ENCODE data around the gene PDPK1.
"Not testable (repeated sequence)": the region's sequence is repeated elsewhere in the genome, so short reads cannot be mapped to it uniquely, and the experiment has no call there.

PDPK1 gene

DNA sequence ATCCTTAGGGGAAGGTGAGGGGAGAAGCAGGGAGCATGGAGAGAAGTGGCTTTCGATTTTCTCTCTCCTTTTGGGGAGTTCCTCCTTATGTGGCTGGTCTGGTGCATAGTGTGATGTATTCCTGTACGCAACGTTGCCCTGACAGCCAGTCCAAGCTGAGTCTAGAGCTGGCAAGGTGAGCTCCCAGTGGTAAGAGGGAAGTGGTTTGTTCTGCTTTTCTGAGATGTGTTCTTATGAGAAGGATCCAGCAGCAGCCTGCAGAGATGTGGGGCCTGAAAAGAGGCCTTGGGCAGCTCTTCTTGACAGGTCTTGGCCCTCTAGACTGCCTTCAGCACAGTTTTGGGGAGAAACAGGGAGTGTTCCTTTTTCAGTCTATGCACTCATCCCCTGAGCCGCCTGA is 3.1 kb downstream of the PDPK1 start:
- not testable (repeated sequence) for DNase-seq (ENCODE audit: low read depth)

DNA sequence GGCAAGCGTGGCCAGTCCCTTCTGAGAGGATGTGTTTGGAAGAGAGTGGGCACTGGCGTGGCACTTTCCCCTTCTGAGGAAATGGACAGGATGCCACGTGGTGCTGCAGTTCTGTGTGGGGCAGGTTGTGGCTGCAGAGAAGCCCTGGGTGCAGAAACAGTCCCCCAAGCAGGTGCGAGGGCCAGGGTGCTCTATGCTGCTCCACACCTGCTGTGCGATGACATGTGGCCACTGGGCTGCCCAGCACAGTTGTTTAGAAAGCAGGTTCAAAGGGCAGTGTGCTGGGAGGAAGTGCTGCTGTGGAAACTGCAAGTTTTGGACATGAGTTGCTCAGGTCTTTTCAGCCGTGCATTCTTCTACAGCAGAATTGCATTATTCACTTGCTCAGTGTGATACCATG is 3.6 kb downstream of the PDPK1 start:
- DNase-seq (ENCODE audit: low read depth), result not testable (repeated sequence)

DNA sequence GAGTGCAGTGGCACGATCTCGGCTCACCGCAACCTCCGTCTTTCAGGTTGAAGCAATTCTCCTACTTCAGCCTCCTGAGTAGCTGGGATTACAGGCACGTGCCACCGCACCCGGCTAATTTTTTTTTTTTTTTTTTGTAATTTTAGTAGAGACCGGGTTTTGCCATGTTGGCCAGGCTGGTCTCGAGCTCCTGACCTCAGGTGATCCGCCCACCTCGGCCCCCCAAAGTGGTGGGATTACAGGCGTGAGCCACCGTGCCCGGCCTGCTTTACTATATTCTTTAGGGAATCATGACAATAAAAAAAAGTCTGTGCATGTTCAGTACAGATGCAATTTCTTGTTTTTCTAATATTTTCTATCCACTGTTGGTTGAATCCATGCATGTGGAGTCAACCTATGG is 6.0 kb downstream of the PDPK1 start:
- not testable (repeated sequence) for DNase-seq (ENCODE audit: low read depth)

DNA sequence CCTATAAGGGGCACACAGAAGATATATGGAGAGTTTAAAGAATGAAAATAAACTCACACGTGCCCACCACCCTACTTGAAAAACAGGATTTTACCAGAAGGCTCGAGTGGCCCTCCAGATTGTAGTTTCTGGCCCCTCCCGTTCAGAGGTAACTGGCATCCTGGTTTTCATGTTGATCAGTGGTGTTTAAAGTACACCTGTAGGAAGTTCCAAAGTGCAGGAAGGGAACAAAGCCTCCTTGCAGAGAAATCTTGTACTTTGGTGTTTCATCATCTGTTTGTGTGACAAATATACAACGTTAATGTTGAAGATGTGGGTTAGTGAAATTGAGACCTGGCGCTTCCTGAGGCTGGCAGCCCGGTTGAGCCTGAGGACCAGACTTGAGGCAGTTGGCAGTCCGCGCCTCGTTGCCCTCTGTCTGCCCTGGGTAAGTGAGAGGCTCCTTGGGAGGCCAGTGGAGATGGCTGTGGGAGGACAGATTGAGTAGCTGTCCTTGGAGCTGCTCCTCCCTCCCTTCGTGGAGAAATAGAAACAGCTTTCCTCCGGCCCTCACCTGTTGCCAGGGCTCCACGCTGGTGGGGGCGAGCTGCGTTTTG is 12.6 kb downstream of the PDPK1 start:
- not testable (repeated sequence) for DNase-seq (ENCODE audit: low read depth)

DNA sequence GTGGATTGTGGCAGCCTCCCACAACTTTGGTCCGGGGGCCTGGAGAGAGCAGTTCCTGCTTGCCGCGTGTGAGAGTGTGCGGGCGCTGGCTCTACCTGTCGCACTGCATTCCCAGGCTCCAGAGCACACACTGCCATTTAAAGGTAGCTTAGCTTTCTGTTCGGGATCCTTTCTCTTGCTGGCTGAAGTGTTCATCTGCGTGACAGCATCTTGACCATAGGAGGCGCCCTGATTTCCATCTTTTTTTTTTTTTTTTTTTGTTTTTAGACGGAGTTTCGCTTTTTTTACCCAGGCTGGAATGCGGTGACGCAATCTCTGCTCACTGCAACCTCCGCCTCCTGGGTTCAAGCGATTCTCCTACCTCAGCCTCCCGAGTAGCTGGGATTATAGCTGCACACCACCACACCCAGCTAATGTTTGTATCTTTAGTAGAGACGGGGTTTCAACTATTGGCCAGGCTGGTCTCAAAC is 13.6 kb downstream of the PDPK1 start:
- not testable (repeated sequence) for DNase-seq (ENCODE audit: low read depth)

DNA sequence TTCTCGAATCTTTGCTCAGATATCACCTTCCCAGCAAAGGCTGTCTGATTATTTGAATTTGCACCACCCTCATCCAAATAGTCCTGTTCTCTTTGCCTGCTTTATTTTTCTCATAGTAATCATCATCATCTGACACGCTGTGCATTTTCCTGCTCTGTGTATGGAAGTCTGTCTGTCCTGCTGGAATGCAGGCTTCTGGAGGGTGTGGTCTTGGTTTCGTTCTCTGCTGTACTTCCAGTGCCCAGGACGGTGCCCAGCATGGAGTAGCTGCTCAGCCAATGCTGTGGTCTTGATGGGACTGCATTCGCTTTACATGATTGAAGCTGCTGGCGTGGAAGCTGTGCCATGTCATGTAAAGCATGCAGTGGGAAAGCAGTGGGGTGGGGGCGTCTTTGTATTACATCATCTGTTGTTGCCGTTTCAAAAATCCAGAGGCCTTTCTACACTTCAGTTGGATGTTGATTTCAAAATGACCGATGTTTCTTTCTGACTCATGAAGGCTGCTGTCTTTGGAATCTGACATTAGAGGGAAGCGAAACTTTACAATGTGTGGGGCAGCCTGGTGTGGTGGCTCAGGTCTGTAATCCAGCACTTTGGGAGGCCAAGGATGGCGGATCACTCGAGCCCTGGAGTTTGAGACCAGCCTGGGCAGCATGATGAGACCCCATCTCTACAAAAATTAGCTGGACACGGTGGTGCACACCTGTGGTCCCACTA is 17.0 kb downstream of the PDPK1 start:
- DNase-seq (ENCODE audit: low read depth), result not testable (repeated sequence)

DNA sequence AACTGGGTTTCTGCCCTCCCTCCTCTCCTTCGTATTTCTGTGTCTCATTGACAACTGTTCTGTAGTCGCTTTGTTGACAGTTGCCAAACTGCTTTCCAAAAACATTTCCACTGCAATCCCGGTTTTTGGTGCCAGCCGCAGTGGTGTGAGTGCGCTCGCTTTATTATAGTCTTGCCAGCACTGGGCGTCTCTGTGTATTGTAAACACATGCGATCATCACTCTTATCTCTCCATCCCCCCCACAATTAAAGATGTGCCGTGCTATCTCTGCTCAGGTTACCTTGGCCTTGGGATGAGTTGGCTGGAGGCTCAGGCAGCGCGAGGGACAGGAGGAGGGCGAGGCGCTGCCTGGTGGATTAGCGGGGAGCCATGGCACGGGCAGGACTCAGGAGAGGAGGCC is 19.3 kb downstream of the PDPK1 start:
- not testable (repeated sequence) for DNase-seq (ENCODE audit: low read depth)

DNA sequence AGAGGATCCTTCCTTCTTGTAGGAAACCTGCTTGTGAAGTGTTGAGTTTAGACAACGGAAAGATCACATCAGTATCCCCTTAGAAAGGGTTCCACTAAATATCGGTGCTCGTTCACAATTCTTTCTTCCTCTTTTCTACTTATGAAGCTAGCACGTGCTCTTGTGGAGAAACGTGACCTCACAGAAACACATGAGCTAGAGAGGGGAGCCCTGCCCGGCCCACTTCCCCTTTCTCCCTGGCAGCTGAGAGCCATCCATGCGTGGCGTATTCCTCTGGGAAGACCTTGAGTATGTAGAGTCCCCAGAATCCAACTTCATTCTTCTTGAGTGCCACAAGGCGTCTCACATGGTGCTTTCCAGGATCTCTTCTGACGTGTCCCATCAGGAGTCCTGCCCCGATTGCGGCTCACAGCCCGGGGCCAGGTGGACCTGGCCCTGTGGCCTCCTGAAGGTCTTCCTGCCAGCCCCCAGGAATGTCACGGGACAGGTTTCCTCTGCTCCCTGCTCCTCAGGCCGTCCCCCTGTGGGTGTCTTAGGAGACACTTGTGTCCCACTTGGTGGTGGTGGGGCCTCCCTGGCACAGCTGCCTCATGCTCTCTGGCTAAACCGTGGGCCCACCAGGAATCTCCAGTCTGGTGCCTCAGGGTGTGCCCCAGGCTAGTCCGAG is 22.4 kb downstream of the PDPK1 start:
- DNase-seq (ENCODE audit: low read depth), result not testable (repeated sequence)

DNA sequence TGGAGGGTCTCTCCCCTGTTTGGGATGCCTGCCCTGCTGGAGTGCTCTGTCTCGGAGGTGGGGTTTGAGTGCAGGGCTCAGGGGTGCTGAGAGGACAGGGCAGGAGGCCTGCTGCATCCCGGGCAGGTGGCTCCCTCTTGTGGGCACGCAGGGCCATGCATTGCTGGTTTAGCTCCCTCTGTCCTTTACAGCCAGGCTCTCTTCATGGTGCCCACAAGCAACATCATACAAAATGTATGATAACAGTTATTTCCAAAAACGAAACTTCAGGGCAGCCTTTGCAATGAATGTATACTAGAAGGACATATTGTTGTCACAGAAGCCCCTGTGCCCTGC is 22.9 kb downstream of the PDPK1 start:
- not testable (repeated sequence) for DNase-seq (ENCODE audit: low read depth)

DNA sequence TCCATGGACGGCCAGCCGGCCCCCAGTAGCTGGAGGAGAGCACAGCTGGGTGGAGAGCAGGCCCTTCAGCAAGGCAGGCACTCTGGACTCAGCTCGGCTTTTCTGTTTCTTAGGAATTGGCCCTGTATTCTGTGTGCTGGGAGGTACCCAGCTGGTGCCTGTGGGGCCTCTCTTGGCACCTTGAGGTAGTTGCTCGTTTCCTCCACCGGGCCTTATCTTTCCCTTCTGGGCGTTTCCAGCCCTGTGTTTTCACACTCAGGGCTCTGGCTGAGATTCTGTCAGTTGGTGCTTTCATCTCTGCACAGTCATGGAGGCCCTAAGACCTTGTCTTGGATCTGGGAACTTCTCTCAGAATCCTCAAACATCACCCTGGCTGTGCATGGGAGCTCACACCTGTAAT is 29.7 kb downstream of the PDPK1 start:
- not testable (repeated sequence) for DNase-seq (ENCODE audit: low read depth)

DNA sequence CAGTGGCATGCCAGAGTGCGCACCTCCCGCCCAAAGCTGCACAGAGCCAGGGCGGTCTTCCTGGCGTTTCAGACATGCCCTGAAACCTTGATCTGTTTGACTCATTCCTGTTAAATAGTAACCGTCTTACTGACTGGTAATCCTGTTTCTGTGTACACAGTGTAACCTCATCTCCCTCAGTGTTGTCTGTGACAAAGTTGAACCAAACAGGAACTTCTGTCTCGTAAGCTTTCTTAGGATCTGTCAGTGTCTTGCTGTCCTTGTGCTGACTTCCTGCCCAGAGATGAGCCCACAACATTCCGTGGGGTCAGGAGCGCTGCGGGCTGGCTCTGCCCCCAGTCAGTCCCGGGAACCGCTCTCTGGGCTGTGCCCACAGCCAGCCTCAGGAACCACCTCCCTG is 30.8 kb downstream of the PDPK1 start:
- not testable (repeated sequence) for DNase-seq (ENCODE audit: low read depth)

DNA sequence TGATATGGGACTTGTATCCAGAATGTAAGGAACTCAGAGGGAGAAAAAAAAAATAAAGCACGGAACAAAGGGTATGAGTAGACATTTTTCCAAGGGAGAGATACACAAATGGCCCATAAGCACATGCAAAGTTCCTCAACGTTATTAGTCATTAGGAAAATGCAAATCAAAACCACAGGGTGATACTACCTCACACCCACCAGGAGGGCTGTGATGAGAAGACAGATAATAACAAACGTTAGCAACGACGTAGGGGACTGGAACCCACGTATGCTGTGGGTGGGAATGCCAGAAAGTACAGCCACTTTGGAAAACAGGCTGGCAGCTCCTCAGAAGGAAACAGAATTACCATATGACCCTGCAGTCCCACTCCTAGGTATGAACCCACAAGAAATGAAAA is 34.9 kb downstream of the PDPK1 start:
- DNase-seq (ENCODE audit: low read depth), result not testable (repeated sequence)

DNA sequence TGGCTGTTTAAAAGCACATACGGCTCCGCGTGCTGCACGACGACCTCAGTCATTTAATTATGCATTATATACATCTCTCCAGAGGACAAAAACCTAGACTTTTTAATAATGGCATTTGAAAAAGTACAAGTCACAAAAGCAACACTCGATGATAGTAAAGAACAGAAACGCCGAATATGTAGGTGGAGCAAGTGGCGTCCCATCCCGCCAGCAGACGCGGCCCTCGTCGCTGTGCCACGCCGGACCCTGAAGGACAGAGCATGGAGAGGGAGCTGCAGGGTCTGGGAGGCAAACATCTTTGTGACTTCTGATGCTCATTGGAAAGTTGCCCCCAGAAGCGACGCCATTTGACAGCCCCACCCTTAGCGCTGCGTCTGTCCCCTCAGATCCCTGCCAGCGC is 38.0 kb downstream of the PDPK1 start:
- not testable (repeated sequence) for DNase-seq (ENCODE audit: low read depth)

DNA sequence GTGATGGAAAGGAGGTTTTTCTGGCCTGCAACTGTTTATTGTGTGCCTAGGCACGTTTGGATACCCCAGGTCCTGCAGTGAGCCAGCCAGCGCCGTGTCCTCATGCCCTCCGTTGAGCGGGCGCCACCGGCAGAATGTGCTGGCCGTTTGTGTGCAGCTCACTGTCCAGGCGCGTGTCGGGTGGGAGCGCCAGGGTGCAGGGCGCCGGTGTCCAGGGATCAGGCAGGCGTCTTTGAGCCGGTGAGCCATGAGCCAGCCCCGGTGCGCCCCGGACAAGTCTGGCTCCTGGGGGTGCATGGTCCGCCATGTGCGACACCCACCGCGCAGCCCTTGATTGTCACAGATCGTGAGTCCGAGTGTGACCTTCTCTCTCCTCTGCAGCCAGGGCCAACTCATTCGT is 39.2 kb downstream of the PDPK1 start:
- not testable (repeated sequence) for DNase-seq (ENCODE audit: low read depth)

DNA sequence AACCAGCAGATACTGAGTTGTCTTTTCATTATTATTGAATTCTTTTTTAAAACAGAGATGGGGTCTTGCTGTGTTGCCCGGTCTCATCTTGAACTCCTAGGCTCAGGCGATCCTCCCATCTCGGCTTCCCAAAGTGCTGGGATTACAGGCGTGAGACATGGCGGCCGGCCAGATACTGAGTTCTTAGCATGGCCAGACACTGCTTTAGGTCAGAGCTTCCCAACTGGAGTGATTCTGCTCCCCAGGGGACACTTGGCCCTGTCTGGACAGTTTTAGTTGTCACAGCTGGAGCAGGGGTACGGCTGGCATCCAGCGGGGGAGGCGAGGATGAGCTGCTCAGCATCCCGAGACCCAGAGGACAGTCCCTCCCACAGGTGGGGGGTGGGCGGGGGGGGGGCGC is 41.1 kb downstream of the PDPK1 start:
- DNase-seq (ENCODE audit: low read depth), result not testable (repeated sequence)

DNA sequence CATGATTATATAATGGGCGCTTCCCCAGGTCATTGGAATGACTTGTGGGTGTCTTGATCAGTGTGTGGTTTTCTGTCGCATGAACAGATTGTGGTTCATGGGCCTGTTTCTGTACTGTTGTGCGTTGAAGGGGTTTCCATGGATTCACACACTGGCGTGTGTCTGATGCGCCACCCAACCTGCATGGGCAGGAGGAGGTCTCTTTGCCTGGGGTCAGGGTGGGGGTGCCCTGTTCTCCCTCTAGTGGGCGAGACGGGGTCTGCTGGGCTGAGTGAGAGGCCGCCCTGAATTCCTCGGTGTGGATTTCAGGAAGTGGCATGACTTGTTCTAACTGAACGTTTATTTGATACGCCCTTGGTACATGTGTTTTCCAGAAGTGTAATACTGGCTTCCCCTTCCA is 42.3 kb downstream of the PDPK1 start:
- DNase-seq (ENCODE audit: low read depth), result not testable (repeated sequence)

DNA sequence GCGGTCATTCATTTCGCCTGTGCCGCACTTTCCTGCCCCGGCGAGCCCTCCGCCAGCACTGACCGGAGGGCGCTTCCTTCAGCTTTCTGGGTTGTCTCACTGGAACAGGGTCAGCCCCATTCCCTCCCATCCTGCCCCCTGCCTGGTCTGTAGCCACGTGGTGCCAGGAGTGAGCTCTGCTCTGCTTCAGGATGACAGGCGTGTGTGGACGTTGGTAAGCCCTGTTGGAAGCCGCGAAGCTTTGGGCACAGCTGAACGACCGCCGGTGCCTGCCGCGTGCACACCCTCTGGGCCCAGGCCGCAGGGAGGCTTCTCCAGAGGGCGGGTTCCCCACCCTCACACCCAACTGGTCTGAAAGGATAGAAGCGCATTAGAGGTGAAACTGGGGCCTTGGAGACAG is 43.0 kb downstream of the PDPK1 start:
- DNase-seq (ENCODE audit: low read depth), result not testable (repeated sequence)

DNA sequence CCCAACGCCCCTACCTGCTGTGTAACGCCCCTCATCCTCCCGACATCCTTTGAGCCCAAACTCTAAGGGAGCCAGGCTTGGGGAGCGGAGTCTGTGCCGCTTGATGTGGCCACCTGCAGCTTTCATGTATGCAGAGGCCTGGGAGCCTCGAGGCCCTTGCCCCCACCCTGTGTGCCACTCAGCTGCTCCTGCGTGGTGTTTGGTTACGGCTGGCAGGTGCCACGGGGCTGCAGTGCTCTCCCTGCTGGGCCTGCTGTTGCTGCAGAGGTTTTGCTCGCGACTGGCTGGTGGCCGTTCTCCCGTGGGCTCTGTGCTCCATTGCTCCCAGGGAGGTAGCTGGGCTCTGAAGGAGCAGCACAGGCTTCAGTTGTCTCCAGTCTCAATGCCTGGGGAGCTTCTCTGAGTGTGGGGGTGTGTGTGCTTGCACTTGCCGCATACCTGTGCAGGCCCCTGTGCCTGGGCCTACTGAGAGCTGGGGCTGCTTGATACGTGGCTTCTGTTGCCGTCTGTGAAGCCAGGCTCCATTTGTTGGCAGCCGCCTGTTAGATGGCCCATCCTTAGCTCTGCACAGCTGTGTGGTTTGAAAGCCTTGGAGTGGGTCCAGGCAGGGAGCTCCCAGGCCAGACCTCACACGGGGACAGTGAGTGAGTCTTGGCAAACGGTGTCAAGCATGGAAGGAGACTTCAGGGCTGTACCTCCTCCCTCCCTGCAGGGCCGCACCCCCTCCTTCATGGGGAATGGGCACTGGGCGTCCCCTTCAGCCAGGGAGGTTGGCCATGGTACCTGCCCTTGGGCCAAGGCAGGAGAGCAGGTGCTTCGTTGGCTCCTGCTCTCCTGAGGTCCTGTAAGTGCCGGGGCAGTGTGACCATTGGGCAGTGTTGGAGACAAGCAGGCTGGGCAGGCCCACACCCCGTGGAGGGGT is 47.2 kb downstream of the PDPK1 start:
- DNase-seq (ENCODE audit: low read depth), result no peak

DNA sequence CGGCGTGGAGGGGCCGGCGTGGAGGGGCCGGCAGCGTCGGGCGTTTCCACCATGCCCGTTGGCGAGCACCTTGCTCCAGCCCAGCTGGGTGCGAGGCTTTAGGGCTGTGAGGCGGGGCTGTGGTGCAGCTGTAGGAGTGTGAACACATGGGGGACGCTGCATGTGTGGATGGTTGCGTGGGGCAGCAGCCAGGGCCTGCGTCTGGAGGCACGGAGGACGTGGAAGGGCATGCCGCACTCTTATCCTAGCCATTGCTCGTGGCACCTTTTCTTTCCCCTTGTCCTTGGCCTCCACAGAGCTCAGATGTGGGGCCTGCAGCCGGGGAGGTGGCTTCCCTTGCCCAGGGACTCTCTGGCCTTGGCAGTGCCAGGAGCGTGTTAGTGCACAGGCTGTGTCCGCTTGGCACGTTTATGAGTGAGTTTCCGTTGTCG is 47.8 kb downstream of the PDPK1 start:
- DNase-seq (ENCODE audit: low read depth), result no peak

DNA sequence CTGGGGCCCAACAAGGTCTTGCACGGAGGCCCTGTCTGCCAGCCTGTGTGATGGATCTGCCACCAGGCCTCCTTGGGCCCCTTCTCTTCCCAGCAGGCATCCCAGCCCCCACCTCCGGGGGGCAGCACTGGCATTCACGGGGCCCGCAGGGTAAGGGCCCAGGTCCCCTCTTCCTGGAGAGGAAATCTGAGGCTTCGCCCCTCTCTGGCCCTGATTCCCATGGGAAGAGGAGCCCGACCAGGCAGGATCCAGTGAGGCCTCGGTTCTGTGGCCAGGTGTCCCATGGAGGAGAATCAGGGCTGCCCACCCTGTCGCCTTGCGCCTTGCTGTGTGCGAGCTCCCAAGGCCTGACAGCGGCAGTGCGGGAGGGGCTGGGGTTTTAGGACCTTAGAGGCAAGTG is 48.4 kb downstream of the PDPK1 start:
- DNase-seq (ENCODE audit: low read depth), result no peak

DNA sequence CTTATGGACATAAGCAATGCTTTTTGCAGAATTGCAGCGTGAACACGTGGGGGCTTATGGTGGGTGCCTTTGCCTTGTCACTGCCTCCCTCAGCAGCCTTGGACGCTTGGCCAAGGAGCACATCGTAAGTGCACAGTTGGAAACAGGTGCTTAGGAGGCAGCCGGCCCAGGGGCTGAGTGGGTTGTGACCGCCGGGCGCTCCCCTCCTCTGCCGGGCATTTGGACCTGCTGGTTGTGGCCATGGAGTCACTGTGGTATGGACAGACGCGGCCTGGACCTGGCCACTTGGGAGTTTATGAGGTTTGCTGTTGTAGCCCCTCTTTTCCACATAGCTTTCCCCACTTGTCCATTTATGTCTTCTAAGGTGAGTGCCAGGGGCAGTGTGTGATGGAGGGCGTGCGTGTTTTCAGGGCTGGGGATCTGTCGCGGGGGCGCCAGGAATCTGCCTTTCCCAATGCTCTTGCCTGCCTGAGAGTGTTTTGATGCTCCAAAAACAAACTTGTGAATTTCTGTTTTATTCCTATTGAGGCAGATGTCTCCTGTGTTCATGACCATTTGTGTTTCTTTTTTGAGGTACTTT is 49.2 kb downstream of the PDPK1 start:
- DNase-seq (ENCODE audit: low read depth), result no peak
